Measurements from ENCODE around the gene DHX9.

DHX9 gene

GRCh38 chr1:182851825-182852224 lies 12.7 kb downstream of the DHX9 start:
- H3K4me3 ChIP-seq (ENCODE audit: low read depth, low read length) = no peak overlapping the region
- no peak for DNase-seq (ENCODE audit: low read depth)
- TF ChIP-seq MAX (IDR thresholded peaks at IDR 0.05; ENCODE audit: low read depth, low read length) (no peak), MYC (IDR thresholded peaks at IDR 0.05; ENCODE audit: low read depth, low read length) (no peak), POLR2A (IDR thresholded peaks at IDR 0.05; ENCODE audit: extremely low read depth, insufficient read length) (no peak), CTCF (IDR thresholded peaks at IDR 0.05; ENCODE audit: low read depth, low read length) (no peak)

- no peak for DNase-seq (ENCODE audit: low read depth)
- H3K4me3 ChIP-seq (ENCODE audit: low read depth, low read length) = no peak overlapping the region
- no peak for TF ChIP-seq MAX (IDR thresholded peaks at IDR 0.05; ENCODE audit: low read depth, low read length)
- TF ChIP-seq CTCF (IDR thresholded peaks at IDR 0.05; ENCODE audit: low read depth, low read length) = no peak
- no peak for TF ChIP-seq MYC (IDR thresholded peaks at IDR 0.05; ENCODE audit: low read depth, low read length)
These were observed 16.8 kb downstream of the DHX9 start for GRCh38 chr1:182855911-182856310.

- TF ChIP-seq MAX (IDR thresholded peaks at IDR 0.05; ENCODE audit: low read depth, low read length) (no peak), CTCF (IDR thresholded peaks at IDR 0.05; ENCODE audit: low read depth, low read length) (no peak), POLR2A (IDR thresholded peaks at IDR 0.05; ENCODE audit: extremely low read depth, insufficient read length) (no peak), MYC (IDR thresholded peaks at IDR 0.05; ENCODE audit: low read depth, low read length) (no peak)
- no peak for DNase-seq (ENCODE audit: low read depth)
- H3K4me3 ChIP-seq (ENCODE audit: low read depth, low read length) = no peak overlapping the region
These were observed 18.1 kb downstream of the DHX9 start for GRCh38 chr1:182857212-182857611.

GRCh38 chr1:182860658-182861057 lies 21.5 kb downstream of the DHX9 start:
- DNase-seq (ENCODE audit: low read depth) = no peak
- TF ChIP-seq POLR2A (IDR thresholded peaks at IDR 0.05; ENCODE audit: extremely low read depth, insufficient read length) = no peak
- TF ChIP-seq MYC (IDR thresholded peaks at IDR 0.05; ENCODE audit: low read depth, low read length) = no peak
- no peak for TF ChIP-seq MAX (IDR thresholded peaks at IDR 0.05; ENCODE audit: low read depth, low read length)
- TF ChIP-seq CTCF (IDR thresholded peaks at IDR 0.05; ENCODE audit: low read depth, low read length) = no peak
- no peak overlapping the region for H3K4me3 ChIP-seq (ENCODE audit: low read depth, low read length)

- no peak for TF ChIP-seq POLR2A (IDR thresholded peaks at IDR 0.05; ENCODE audit: extremely low read depth, insufficient read length)
- no peak for TF ChIP-seq CTCF (IDR thresholded peaks at IDR 0.05; ENCODE audit: low read depth, low read length)
- no peak for TF ChIP-seq MAX (IDR thresholded peaks at IDR 0.05; ENCODE audit: low read depth, low read length)
- no peak for TF ChIP-seq MYC (IDR thresholded peaks at IDR 0.05; ENCODE audit: low read depth, low read length)
- no peak for DNase-seq (ENCODE audit: low read depth)
- H3K4me3 ChIP-seq (ENCODE audit: low read depth, low read length) = no peak overlapping the region
These were observed 22.8 kb downstream of the DHX9 start for GRCh38 chr1:182861994-182862393.

GRCh38 chr1:182862827-182863226 lies 23.7 kb downstream of the DHX9 start:
- DNase-seq (ENCODE audit: low read depth) = no peak
- TF ChIP-seq MYC (IDR thresholded peaks at IDR 0.05; ENCODE audit: low read depth, low read length) (no peak), POLR2A (IDR thresholded peaks at IDR 0.05; ENCODE audit: extremely low read depth, insufficient read length) (no peak), MAX (IDR thresholded peaks at IDR 0.05; ENCODE audit: low read depth, low read length) (no peak), CTCF (IDR thresholded peaks at IDR 0.05; ENCODE audit: low read depth, low read length) (no peak)
- no peak overlapping the region for H3K4me3 ChIP-seq (ENCODE audit: low read depth, low read length)

Data from NB4 (cell line).